IMR-90 (cell line): ENCODE data around the gene TMUB1. TPM values are rescaled to one million over a fixed set of nuclear protein-coding genes. Genes with fewer than 3 reads are reported as not detected.

Source experiments
- ATAC-seq: fragments of 200-7000 bp; cut with Tn5 transposase; 2 replicates; pipeline ENCODE4 v1.9.1; 2020; ENCODE audit warnings: low read depth, mild to moderate bottlenecking, moderate library complexity
- BruUV-seq: library from RNA; stranded (reverse); fragments of 400-500 nt; replicated peaks from 2 replicates; lab custom pipeline; 2021; lab: Mats Ljungman, UMichigan
- CTCF ChIA-PET: fragments of 300-600 bp; formaldehyde crosslinking; extraction: SDS; loops from one replicate; lab custom pipeline; 2021; ENCODE audit warnings: antibody characterized with exemption; lab: Yijun Ruan, JAX
- POLR2A ChIA-PET: fragments of 300-600 bp; sonication (Branson Sonifier 250); formaldehyde crosslinking; loops from one replicate; lab custom pipeline; 2022; ENCODE audit warnings: antibody characterized with exemption; ENCODE audit not compliant: unreplicated experiment; lab: Charles Lee
- DNase-seq: peaks from one replicate; pipeline ENCODE4 v3.0.0; 2013
- H2AFZ ChIP-seq: replicated peaks from 2 replicates; pipeline ENCODE3; 2013; ENCODE audit warnings: low read length, mild to moderate bottlenecking; ENCODE audit not compliant: poor library complexity
- H2AK5ac ChIP-seq: 2 replicates; pipeline ENCODE4 v1.6.1; 2013; ENCODE audit warnings: low read depth, low read length, inconsistent platforms
- H2AK9ac ChIP-seq: replicated peaks from 2 replicates; pipeline ENCODE3; 2013; ENCODE audit warnings: mild to moderate bottlenecking, low read depth, low read length, moderate library complexity; ENCODE audit not compliant: poor library complexity
- H2BK120ac ChIP-seq: 2 replicates; pipeline ENCODE4 v1.6.1; 2013; ENCODE audit warnings: low read depth, low read length, inconsistent platforms
- H2BK15ac ChIP-seq: 3 replicates; pipeline ENCODE4 v1.6.1; 2013; ENCODE audit warnings: low read depth, low read length, inconsistent platforms
- H2BK20ac ChIP-seq: 2 replicates; pipeline ENCODE4 v1.6.1; 2013; ENCODE audit warnings: low read depth, mild to moderate bottlenecking, inconsistent platforms, low read length, moderate library complexity
- H2BK5ac ChIP-seq: 2 replicates; pipeline ENCODE4 v1.6.1; 2013; ENCODE audit warnings: mild to moderate bottlenecking, low read depth, low read length, inconsistent platforms; ENCODE audit not compliant: poor library complexity, severe bottlenecking
- H3K14ac ChIP-seq: replicated peaks from 2 replicates; pipeline ENCODE4 v1.6.1; 2013; ENCODE audit warnings: low read depth, low read length, inconsistent platforms
- H3K18ac ChIP-seq: 2 replicates; pipeline ENCODE4 v1.6.1; 2013; ENCODE audit warnings: low read depth, low read length, control low read depth
- H3K23ac ChIP-seq: 2 replicates; pipeline ENCODE4 v1.6.1; 2013; ENCODE audit warnings: low read depth, low read length, inconsistent platforms
- H3K27ac ChIP-seq: 2 replicates; pipeline ENCODE4 v1.5.1; 2013; ENCODE audit warnings: mild to moderate bottlenecking, control low read depth, low read length; ENCODE audit not compliant: insufficient read depth
- H3K27me3 ChIP-seq: 2 replicates; pipeline ENCODE4 v1.6.1; 2013; ENCODE audit warnings: low read length; ENCODE audit not compliant: control insufficient read depth, insufficient read depth
- H3K36me3 ChIP-seq: 2 replicates; pipeline ENCODE4 v1.6.1; 2013; ENCODE audit warnings: low read length, mixed read lengths; ENCODE audit not compliant: control insufficient read depth, insufficient read depth
- H3K4ac ChIP-seq: 2 replicates; pipeline ENCODE4 v1.6.1; 2013; ENCODE audit warnings: low read depth, low read length, inconsistent platforms
- H3K4me1 ChIP-seq: 2 replicates; pipeline ENCODE4 v1.6.1; 2013; ENCODE audit warnings: low read length, mixed read lengths; ENCODE audit not compliant: control insufficient read depth, insufficient read depth
- H3K4me2 ChIP-seq: 2 replicates; pipeline ENCODE4 v1.6.1; 2013; ENCODE audit warnings: low read depth, mild to moderate bottlenecking, control low read depth, low read length, moderate library complexity
- H3K4me3 ChIP-seq: 2 replicates; pipeline ENCODE4 v1.5.1; 2013; ENCODE audit warnings: low read depth, mild to moderate bottlenecking, control low read depth, low read length, moderate library complexity; ENCODE audit not compliant: insufficient read depth
- H3K56ac ChIP-seq: 2 replicates; pipeline ENCODE4 v1.6.1; 2013; ENCODE audit warnings: low read length, inconsistent platforms; ENCODE audit not compliant: insufficient read depth; ENCODE audit errors: extremely low read depth
- H3K79me1 ChIP-seq, 2 experiments: 2 replicates each; pipeline ENCODE4 v1.6.1; 2013; ENCODE audit warnings: low read length in 2 of 2, inconsistent platforms in 1 of 2, low read depth in 1 of 2
- H3K9ac ChIP-seq: 2 replicates; pipeline ENCODE4 v1.6.1; 2013; ENCODE audit warnings: low read depth, low read length, control low read depth
- H3K9me1 ChIP-seq: 2 replicates; pipeline ENCODE4 v1.6.1; 2013; ENCODE audit warnings: low read length, inconsistent platforms; ENCODE audit not compliant: insufficient read depth
- H3K9me3 ChIP-seq: 2 replicates; pipeline ENCODE4 v1.6.1; 2013; ENCODE audit warnings: low read length; ENCODE audit not compliant: control insufficient read depth, insufficient read depth
- H4K20me1 ChIP-seq: 2 replicates; pipeline ENCODE4 v1.6.1; 2013; ENCODE audit warnings: low read length, inconsistent platforms; ENCODE audit not compliant: insufficient read depth
- H4K5ac ChIP-seq: 2 replicates; pipeline ENCODE4 v1.6.1; 2013; ENCODE audit warnings: mild to moderate bottlenecking, low read depth, low read length, control low read depth
- H4K8ac ChIP-seq, 2 experiments: 2 replicates each; pipeline ENCODE4 v1.6.1; 2013; ENCODE audit warnings: low read depth in 2 of 2, low read length in 2 of 2, control low read depth in 1 of 2, inconsistent platforms in 1 of 2
- H4K91ac ChIP-seq: 2 replicates; pipeline ENCODE4 v1.6.1; 2013; ENCODE audit warnings: low read depth, low read length, inconsistent platforms; ENCODE audit not compliant: insufficient read depth
- BHLHE40 ChIP-seq: fragments of 150-350 bp; IDR thresholded peaks from 2 replicates; pipeline ENCODE4 v1.6.1; 2016; ENCODE audit warnings: mild to moderate bottlenecking, low read depth, low read length
- CEBPB ChIP-seq: IDR thresholded peaks from 2 replicates; pipeline ENCODE4 v1.6.1; 2012; ENCODE audit warnings: low read depth, low read length, improper control_type of control experiment
- CTCF ChIP-seq: conservative IDR thresholded peaks from 2 replicates; pipeline ENCODE4 v1.5.1; 2012; ENCODE audit warnings: mild to moderate bottlenecking, low read depth, low read length, improper control_type of control experiment
- FOS ChIP-seq: fragments of 150-350 bp; IDR thresholded peaks from 2 replicates; pipeline ENCODE4 v1.6.1; 2016; ENCODE audit warnings: low read depth, low read length
- MAFK ChIP-seq: IDR thresholded peaks from 2 replicates; pipeline ENCODE4 v1.6.1; 2012; ENCODE audit warnings: low read depth, low read length, improper control_type of control experiment
- NFE2L2 ChIP-seq: fragments of 150-350 bp; IDR thresholded peaks from 2 replicates; pipeline ENCODE4 v1.6.1; 2016; ENCODE audit warnings: low read depth, mild to moderate bottlenecking, low read length
- POLR2A ChIP-seq: IDR thresholded peaks from 2 replicates; pipeline ENCODE4 v1.6.1; 2012; ENCODE audit warnings: mild to moderate bottlenecking, low read depth, low read length
- RAD21 ChIP-seq: IDR thresholded peaks from 2 replicates; pipeline ENCODE4 v1.6.1; 2012; ENCODE audit warnings: low read length, improper control_type of control experiment
- RCOR1 ChIP-seq: IDR thresholded peaks from 2 replicates; pipeline ENCODE4 v1.6.1; 2012; ENCODE audit warnings: mild to moderate bottlenecking, low read length, improper control_type of control experiment; ENCODE audit not compliant: insufficient replicate concordance
- RFX5 ChIP-seq: IDR thresholded peaks from 2 replicates; pipeline ENCODE4 v1.8.0; 2012; ENCODE audit warnings: low read depth, mild to moderate bottlenecking, low read length, moderate library complexity
- SMC3 ChIP-seq: fragments of 150-350 bp; IDR thresholded peaks from 2 replicates; pipeline ENCODE4 v1.6.1; 2016; ENCODE audit warnings: low read depth, mild to moderate bottlenecking, antibody characterized with exemption, low read length, moderate library complexity
- USF2 ChIP-seq: fragments of 150-350 bp; IDR thresholded peaks from 2 replicates; pipeline ENCODE4 v1.6.1; 2017; ENCODE audit warnings: mild to moderate bottlenecking, antibody characterized with exemption, low read length, low read depth
- WGBS, 2 experiments: methylation state at CpG; one replicate each; pipeline versions ENCODE4 v1.1.5 to v1.1.7; 2013; ENCODE audit warnings: missing lambda C conversion rate in 2 of 2; ENCODE audit not compliant: insufficient read length in 1 of 2; ENCODE audit errors: extremely low coverage in 2 of 2; 5-methylcytosine and 5-hydroxymethylcytosine counted together
- dilution Hi-C: fragments of 300-500 bp; cut with HindIII; formaldehyde crosslinking; loops from one replicate; pipeline ENCODE4 v1.14.3; 2018; ENCODE audit warnings: low sequenced_read_pairs; ENCODE audit not compliant: unreplicated experiment
- in situ Hi-C: fragments of 300-500 bp; cut with MboI; formaldehyde crosslinking; loops from 3 replicates; pipeline ENCODE4 v1.14.3; 2019; ENCODE audit warnings: low sequenced_read_pairs, inconsistent platforms, mixed read lengths
- intact Hi-C: fragments of 100-400 bp; cut with micrococcal nuclease; formaldehyde crosslinking; loops from 2 replicates; pipeline ENCODE4 v1.10.0; 2022
- polyA plus RNA-seq, 3 experiments: library from polyadenylated mRNA; depleted of rRNA; stranded (reverse); fragments of >200 nt; gene quantifications; 2 replicates each; pipeline ENCODE4 v1.2.3, GENCODE V29; 2012; ENCODE audit warnings: low replicate concordance in 1 of 3
- total RNA-seq: library from RNA; depleted of rRNA; stranded (reverse); fragments of >200 nt; gene quantifications from 2 replicates; pipeline ENCODE4 v1.2.3, GENCODE V29; 2012
- TF ChIP-seq, protein P1 (sequence below): fragments of 150-350 bp; IDR thresholded peaks from 2 replicates; pipeline ENCODE4 v1.6.1; 2016; ENCODE audit warnings: low read depth, mild to moderate bottlenecking, low read length, moderate library complexity, borderline replicate concordance

The TMUB1 gene
- total and polyA plus RNA-seq, 2 of the 4 experiments (the other 2 are of a cell fraction) = 6.8 to 29.8 TPM

- Histone ChIP-seq H2AK5ac (no peak overlapping the region), H3K14ac (no peak overlapping the region), H3K18ac (no peak overlapping the region), H3K36me3 (peaks cover 5% of the 10 kb centered on the region; the same call in 1 of the 2 replicates), H4K91ac (no peak overlapping the region), H2BK15ac (no peak overlapping the region), H2BK120ac (no peak overlapping the region), H4K5ac (no peak overlapping the region), H3K9me3 (no peaks in the 10 kb centered on the region), H2BK20ac (no peak overlapping the region), H3K27me3 (no peaks in the 10 kb centered on the region; the same call in 1 of the 2 replicates), H3K9me1 (peaks cover 6% of the 10 kb centered on the region; the same call in 1 of the 2 replicates), H3K23ac (no peak overlapping the region), H2BK5ac (no peak overlapping the region), H2AK9ac (no peak overlapping the region), H4K8ac (no peak overlapping the region), H3K4me1 (peaks cover 11% of the 10 kb centered on the region; the same call in 1 of the 2 replicates), H3K27ac (no peak overlapping the region), H3K9ac (no peak overlapping the region), H3K4me2 (no peak overlapping the region), H4K20me1 (peaks cover 18% of the 10 kb centered on the region), H3K4ac (no peak overlapping the region), H3K79me1 (no peaks in the 10 kb centered on the region), H3K56ac (no peak overlapping the region), H3K4me3 (no peak overlapping the region), H2AFZ (no peak overlapping the region)
- CTCF ChIA-PET = no interaction called here
- 97% methylated on average over 14 of the region's 38 CpGs; no CpG with 5 or more reads in 1 of the 2 experiments for WGBS, 2 experiments
- intact Hi-C loops = no loop called here
- in situ Hi-C loops = no loop called here
- no peak for ATAC-seq
- POLR2A ChIA-PET = no interaction called here
- dilution Hi-C loops = no loop called here
- no TSS peak for BruUV-seq
- TF ChIP-seq, protein P1, sequence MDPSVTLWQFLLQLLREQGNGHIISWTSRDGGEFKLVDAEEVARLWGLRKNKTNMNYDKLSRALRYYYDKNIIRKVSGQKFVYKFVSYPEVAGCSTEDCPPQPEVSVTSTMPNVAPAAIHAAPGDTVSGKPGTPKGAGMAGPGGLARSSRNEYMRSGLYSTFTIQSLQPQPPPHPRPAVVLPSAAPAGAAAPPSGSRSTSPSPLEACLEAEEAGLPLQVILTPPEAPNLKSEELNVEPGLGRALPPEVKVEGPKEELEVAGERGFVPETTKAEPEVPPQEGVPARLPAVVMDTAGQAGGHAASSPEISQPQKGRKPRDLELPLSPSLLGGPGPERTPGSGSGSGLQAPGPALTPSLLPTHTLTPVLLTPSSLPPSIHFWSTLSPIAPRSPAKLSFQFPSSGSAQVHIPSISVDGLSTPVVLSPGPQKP = no peak
- TF ChIP-seq MAFK (no peak), USF2 (no peak), NFE2L2 (no peak), CEBPB (no peak), POLR2A (no peak), BHLHE40 (no peak), FOS (no peak), SMC3 (no peak), CTCF (no peak), RCOR1 (no peak), RAD21 (no peak), RFX5 (no peak)
- no peak for DNase-seq
These were observed 34.3 kb downstream of the TMUB1 start for GRCh38 chr7:151048911-151049463.
